KMS-11 (cell line): Measurements from ENCODE around the gene NUP93.

Experiments used
- H2AFZ ChIP-seq: fragments of 200-600 bp; sonication (generic); 2 replicates; pipeline ENCODE4 v1.6.1; 2016; ENCODE audit warnings: antibody characterized with exemption, mixed run types, low read depth
- H3K27ac ChIP-seq: fragments of 200-600 bp; sonication (generic); 2 replicates; pipeline ENCODE4 v1.6.1; 2016; ENCODE audit warnings: mild to moderate bottlenecking, mixed run types
- H3K27me3 ChIP-seq: fragments of 200-600 bp; sonication (generic); 2 replicates; pipeline ENCODE4 v1.6.1; 2017; ENCODE audit warnings: mild to moderate bottlenecking, low read depth, mixed run types, moderate library complexity; ENCODE audit not compliant: insufficient read depth
- H3K36me3 ChIP-seq: fragments of 200-600 bp; sonication (generic); 2 replicates; pipeline ENCODE4 v1.6.1; 2017; ENCODE audit warnings: mild to moderate bottlenecking, mixed run types; ENCODE audit not compliant: insufficient read depth
- H3K4me1 ChIP-seq: fragments of 200-600 bp; sonication (generic); 2 replicates; pipeline ENCODE4 v1.6.1; 2016; ENCODE audit warnings: mild to moderate bottlenecking, low read depth, mixed run types; ENCODE audit not compliant: poor library complexity, severe bottlenecking
- H3K4me2 ChIP-seq: fragments of 200-600 bp; sonication (generic); 2 replicates; pipeline ENCODE4 v1.7.0; 2016; ENCODE audit warnings: mild to moderate bottlenecking, mixed run types
- H3K4me3 ChIP-seq: fragments of 200-600 bp; sonication (generic); IDR thresholded peaks from 2 replicates; pipeline ENCODE4 v1.6.1; 2017; ENCODE audit warnings: low read depth, low read length, mixed read lengths; ENCODE audit not compliant: insufficient read depth
- H3K79me2 ChIP-seq: fragments of 200-600 bp; sonication (generic); 2 replicates; pipeline ENCODE4 v1.6.1; 2016; ENCODE audit warnings: low read depth, mixed run types; ENCODE audit not compliant: insufficient read depth
- H3K9ac ChIP-seq: fragments of 200-600 bp; sonication (generic); 2 replicates; pipeline ENCODE4 v1.6.1; 2016; ENCODE audit warnings: mild to moderate bottlenecking, mixed run types
- H4K20me1 ChIP-seq: fragments of 200-600 bp; sonication (generic); 2 replicates; pipeline ENCODE4 v1.6.1; 2016; ENCODE audit warnings: mild to moderate bottlenecking, mixed run types; ENCODE audit not compliant: insufficient read depth
- TF ChIP-seq, protein P1 (sequence below): fragments of 200-600 bp; sonication (generic); conservative IDR thresholded peaks from 2 replicates; pipeline ENCODE4 v1.6.1; 2017; ENCODE audit warnings: low read depth, mild to moderate bottlenecking, antibody characterized with exemption, low read length, moderate library complexity, mixed read lengths

Gene NUP93

DNA sequence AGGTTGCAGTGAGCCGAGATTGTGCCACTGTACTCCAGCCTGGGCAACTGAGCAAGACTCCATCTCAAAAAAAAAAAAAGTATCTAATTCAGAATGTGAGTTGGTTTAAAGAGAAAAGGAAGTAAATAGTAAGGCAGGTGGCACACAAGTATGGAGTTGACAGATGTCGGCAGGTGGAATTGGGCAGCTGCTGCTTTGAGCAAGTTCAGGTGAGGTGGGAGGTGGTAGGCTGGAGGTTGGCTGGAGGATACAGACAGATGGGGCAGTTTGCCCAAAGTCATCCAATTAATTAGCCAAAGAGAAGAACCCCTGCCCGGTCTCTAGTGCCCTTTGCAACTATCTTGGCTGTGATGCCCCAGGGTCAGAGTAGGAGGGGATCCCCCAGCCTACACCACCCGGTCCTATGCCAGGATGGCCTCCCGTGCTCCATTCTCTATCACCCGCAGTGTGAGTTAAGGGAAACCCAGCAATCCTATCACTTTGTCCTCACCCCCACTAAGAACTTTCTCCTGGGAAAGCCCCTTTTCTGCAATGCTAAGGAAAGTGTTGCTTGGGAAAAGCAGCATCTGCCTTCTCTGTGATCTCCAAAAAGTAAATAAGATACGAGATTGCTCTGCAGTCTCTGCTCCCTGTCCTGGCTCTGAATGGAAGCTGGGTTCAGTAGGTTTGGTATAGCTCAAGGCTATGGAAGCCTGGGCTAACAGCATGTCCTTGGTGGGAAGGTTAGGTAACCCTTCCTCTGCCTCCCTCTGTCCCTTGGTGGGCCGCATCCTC is 167.3 kb downstream of the NUP93 start:
- TF ChIP-seq, protein P1, sequence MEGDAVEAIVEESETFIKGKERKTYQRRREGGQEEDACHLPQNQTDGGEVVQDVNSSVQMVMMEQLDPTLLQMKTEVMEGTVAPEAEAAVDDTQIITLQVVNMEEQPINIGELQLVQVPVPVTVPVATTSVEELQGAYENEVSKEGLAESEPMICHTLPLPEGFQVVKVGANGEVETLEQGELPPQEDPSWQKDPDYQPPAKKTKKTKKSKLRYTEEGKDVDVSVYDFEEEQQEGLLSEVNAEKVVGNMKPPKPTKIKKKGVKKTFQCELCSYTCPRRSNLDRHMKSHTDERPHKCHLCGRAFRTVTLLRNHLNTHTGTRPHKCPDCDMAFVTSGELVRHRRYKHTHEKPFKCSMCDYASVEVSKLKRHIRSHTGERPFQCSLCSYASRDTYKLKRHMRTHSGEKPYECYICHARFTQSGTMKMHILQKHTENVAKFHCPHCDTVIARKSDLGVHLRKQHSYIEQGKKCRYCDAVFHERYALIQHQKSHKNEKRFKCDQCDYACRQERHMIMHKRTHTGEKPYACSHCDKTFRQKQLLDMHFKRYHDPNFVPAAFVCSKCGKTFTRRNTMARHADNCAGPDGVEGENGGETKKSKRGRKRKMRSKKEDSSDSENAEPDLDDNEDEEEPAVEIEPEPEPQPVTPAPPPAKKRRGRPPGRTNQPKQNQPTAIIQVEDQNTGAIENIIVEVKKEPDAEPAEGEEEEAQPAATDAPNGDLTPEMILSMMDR: no peak
- peaks cover 16% of the 10 kb centered on the region for H3K4me1 ChIP-seq
- H4K20me1 ChIP-seq: no peaks in the 10 kb centered on the region
- no peaks in the 10 kb centered on the region for H3K79me2 ChIP-seq
- H3K27ac ChIP-seq: no peak overlapping the region
- no peaks in the 10 kb centered on the region for H3K27me3 ChIP-seq
- H3K4me3 ChIP-seq: no peak overlapping the region
- no peak overlapping the region for H3K4me2 ChIP-seq
- H2AFZ ChIP-seq: no peak overlapping the region
- no peaks in the 10 kb centered on the region for H3K36me3 ChIP-seq
- H3K9ac ChIP-seq: no peak overlapping the region

DNA sequence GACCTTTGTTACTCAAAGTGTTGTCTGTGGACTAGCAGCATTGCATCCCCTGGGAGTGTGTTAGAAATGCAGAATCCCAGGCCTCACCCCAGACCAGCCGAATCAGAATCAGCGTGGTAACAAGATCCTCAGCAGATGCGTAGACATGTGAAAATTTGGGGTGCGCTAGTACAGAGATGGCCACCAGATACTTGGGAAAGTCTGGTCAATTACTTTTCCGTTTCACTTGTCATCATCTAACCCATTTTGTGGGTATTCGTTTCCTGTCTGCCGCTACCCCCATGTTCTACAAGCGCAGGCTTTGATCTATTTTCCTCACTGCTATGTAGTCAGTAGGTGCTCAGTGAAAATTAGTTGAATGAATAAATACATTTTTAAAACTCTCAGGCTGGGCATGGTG is 168.9 kb downstream of the NUP93 start:
- Histone ChIP-seq H3K4me2 (no peak overlapping the region), H3K36me3 (no peaks in the 10 kb centered on the region), H3K27me3 (no peaks in the 10 kb centered on the region), H3K27ac (no peak overlapping the region), H3K9ac (no peak overlapping the region), H4K20me1 (no peaks in the 10 kb centered on the region), H3K4me1 (peaks cover 16% of the 10 kb centered on the region), H2AFZ (no peak overlapping the region), H3K79me2 (no peaks in the 10 kb centered on the region), H3K4me3 (no peak overlapping the region)
- TF ChIP-seq, protein P1: no peak
